NCI-H2227 (cell line): Measurements from ENCODE around the gene CD247.
"Not testable (repeated sequence)": the region's sequence is repeated elsewhere in the genome, so short reads cannot be mapped to it uniquely, and the experiment has no call there.

ENCODE experiments used
- DNase-seq: peaks from one replicate; lab custom pipeline; 2025; ENCODE audit not compliant: unreplicated experiment; lab: John Stamatoyannopoulos, UW

CD247 gene

DNA sequence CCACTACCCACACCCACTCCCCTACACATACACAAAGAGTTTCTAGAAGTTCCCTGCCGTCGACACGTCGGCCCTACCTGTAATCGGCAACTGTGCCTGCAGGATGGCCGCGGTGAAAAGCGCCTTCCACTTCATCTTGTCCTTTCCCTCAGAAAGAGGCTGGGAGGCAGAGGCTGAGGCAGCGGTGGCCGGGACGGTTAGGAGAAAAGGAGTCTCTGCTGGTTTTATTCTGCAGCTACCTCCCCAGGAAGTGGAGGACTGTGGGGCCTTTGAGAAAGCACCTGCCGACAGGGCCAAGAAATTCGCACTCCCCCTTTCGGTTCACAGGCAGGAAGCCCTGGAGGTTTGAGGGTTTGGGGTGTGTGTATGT is at the start of gene CD247:
CD247 (minus strand) TSS at position 199 of the 370 bp plus-strand sequence; CDS start at position 135, 64 bp downstream.
- DNase-seq: no peak

DNA sequence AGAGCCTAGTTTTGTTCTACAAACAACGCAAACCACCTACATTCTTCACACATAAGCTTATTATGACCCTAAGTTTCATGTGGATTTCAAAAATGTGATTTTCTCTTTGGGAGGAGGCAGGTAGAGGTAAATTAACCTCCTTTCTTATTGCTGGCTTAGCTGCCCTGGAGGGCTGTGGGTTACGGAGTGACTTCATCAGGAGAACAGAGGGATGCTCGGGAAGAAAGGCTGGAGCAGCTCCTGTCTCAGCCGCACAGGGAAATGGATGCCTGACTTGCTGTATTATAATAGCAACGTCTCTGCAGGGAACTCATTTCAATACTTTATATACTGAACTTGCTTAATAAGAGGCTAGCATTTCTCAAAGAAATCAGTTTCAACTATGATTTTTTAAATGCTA is 49.3 kb upstream of the CD247 start:
- peak; percentile 5 for DNase-seq

DNA sequence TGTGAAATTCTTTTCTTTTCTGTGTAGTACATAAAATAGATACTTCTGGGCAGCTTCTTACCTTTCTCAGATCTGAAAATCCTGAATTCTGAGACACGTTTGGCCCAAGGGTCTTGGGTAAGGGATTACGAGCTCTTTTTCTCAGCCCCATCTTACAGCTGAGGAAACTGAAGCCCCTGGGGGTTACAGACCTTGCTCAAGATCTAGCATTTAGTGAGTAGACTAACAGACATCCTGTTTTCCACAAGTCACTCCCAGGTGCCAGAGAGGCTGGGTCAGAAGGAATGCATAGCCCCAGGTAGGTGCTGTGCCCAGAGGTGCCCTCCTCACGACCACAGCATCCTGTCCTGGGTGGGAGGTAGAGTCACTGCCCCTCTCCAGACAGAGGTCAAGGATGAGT is 48.4 kb upstream of the CD247 start:
- no peak for DNase-seq

DNA sequence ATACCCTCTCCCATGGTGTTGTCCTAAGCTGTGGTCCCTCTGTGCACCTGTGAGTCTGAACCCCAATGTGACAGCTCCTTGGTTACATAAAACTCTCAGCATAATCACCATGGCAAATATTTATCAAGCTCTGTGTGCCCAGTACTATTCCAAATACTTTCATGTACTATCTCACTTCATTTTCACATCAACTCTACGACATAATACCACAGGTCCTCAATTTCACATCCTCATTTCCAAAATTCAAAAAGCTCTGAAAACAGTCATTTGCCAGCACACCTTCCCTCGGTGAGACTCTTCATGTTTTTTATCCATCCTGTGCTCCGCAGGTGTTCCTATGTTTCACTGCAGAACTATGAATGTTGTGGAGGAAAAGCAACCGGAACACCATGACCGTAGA is 47.6 kb upstream of the CD247 start:
- DNase-seq: no peak

DNA sequence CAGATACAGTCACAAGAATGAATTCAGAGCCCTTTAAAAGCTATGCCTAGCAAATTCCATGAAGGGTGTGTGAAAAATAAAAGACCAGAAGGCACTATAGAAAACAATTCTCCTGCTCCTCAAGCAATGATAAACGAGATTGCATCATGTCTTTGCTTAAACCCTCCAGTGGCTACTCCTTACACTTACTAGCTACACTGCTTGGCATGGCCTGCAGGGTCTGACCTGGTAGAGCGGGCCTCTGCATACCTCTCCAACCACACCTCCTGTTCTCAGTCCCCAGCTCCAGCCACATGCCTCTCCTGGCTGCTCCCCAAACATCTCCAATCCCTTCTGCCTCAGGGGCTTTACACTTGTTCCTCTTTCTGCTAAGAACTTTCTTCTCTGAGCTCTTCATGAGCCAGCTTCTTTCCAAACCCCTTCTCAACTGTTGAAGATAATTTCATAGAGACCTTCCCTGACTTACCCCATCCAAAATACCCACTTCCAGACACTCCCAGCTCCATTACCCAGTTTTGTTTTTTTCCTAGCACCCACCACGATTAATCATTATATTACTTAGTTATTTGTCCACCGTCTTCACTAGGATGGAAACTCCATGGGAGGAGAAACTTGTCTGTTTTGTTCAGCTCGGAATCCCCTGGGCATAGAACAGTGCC is 46.4 kb upstream of the CD247 start:
- DNase-seq: no peak

DNA sequence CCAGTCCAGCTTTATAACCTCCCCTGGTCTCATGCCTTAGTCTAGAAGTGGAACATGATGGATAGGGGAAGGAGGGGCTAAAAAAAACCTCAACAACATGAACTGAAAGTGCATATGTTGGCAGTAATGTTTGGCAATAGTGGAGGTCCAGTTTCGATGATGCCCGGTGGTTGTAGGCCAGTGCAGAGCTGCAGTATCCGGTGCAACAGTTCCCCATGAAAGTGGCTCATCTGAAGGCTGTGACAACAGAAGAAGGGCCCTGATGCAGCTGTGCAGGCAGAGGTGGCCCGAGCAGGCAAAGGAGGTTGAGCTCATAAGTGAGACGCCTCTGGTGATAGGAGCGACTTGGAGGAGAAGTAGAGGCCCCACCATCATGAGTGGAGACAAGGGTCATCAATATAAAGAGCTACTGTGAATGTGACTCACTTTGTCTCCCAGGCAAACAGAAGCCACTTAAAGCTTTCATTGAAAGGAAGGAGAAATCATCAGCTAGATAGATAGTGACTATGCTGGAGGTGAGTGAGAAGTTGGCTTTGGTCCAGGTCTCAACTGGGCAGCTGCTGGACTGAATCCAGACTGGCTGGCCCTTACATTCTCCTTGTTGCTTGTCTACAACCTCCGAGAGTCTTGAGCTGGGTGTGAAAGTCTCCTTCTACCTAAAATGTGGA is 45.4 kb upstream of the CD247 start:
- DNase-seq: peak; percentile 62

DNA sequence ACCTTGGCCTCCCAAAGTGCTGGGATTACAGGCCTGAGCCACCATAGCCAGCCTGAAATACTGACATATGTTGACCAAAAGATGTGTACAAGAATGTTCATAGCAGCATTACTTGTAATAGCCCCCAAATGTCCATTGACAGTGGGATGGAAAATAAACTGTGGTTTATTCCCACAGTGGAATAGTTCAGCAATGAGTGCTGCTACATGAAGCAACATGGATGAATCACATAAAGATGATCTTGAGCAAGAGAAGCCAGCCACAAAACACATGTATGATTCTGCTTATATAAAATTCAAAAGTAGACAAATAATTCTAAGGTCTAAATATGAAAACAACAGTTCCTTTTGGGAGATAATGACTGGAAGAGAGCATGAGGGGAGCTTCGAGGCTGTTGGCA is 44.4 kb upstream of the CD247 start:
- no peak for DNase-seq

DNA sequence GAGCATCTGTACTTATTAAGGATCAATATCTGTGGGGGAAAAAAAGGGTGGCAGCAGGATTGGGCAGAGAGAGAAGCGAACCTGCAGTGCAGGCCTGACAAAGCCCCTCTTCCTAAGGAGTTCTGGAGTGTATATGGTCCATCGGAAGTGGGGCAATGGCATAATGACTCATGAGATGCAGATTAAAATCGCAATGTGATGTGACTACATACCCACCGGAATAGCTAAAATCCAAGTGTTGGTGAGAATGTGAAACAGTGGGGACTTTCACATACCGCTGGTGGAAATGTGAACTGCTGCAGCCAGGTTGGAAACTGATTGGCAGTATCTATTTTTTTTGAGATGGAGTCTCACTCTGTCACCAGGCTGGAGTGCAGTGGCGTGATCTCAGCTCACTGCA is 43.4 kb upstream of the CD247 start:
- DNase-seq: no peak

DNA sequence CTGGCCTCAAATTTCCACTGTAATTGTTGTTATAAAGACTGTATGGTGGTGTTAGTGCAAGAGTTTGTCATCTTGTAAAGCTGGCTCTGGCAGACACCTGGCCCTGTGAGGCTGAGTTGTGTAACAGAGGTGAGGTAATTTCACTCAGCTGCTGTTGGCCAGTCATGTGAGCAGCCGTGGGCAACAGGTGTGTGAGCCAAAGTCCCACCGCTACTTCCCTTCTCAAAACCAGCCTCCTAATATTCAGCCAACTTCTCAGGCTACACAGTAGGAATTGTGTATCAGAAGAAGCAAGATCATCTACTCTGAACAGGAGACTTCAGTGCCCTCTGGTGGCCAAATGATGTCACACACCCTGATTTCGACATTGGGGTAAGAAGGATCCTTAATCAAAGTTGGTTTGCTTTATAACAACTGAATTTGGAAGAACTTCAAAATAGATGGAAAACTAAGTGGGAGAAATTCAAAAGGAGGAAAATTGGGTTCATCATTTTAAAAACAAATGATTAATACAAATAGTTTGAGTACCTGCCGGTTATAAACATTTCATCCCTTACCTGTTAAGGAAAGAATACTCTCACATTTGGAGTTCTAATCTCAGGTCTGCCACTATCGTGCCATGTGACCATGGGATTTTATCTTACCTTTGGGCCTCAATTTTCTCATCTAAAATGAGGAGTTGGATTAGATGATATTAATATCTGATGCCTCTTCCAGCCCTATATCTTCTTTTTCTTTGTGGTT is 37.8 kb upstream of the CD247 start:
- DNase-seq: peak; percentile 82

DNA sequence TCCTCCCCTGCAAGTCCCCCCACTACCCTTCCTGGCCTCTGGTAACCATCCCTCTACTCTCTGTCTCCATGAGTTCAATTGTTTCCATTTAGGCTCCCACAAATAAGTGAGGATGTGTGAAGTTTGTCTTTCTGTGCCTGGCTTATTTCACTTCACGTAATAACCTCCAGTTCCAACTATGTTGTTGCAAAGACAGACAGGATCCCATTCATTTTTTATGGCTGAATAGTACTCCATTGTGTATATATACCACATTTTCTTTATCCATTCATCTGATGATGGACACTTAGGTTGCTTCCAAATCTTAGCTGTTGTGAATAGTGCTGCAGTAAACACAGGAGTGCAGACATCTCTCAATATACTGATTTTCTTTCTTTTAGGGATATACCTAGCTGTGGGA is 36.7 kb upstream of the CD247 start:
- not testable (repeated sequence) for DNase-seq

DNA sequence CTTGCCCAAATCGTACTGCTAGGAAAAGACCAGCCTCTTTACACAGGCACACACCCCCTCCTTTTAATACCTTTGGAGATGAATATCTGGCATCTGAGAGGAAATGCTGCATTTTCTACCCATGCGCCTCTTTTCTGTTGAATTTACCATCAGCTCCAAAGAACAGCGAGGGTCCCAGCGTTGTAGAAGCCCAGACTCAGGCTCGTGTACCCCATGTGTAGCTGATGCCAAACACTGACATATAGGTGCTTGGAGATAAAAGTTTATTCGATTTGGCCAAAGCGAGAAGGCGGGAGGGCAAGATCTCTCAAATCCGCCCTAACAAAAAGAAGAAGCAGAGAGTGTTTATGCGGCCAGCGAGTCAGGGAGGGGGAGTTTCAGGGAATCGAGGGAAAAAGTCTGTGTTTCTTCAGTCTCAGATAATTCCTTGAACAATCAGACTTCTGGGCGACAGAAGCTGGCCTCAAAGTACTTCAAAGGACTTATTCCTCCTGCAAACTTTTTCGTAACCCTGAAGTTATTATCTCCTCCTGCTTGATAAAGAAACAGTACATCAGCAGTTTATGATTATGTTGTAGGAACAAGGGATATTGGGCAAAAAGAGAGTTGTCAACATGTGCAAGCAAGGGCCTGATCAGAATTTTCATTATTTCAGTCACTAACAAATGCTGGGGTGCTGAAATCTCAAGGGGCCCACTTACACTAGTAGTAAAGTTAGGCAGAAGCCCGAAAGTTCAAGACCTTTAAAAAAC is 35.9 kb upstream of the CD247 start:
- no peak for DNase-seq

DNA sequence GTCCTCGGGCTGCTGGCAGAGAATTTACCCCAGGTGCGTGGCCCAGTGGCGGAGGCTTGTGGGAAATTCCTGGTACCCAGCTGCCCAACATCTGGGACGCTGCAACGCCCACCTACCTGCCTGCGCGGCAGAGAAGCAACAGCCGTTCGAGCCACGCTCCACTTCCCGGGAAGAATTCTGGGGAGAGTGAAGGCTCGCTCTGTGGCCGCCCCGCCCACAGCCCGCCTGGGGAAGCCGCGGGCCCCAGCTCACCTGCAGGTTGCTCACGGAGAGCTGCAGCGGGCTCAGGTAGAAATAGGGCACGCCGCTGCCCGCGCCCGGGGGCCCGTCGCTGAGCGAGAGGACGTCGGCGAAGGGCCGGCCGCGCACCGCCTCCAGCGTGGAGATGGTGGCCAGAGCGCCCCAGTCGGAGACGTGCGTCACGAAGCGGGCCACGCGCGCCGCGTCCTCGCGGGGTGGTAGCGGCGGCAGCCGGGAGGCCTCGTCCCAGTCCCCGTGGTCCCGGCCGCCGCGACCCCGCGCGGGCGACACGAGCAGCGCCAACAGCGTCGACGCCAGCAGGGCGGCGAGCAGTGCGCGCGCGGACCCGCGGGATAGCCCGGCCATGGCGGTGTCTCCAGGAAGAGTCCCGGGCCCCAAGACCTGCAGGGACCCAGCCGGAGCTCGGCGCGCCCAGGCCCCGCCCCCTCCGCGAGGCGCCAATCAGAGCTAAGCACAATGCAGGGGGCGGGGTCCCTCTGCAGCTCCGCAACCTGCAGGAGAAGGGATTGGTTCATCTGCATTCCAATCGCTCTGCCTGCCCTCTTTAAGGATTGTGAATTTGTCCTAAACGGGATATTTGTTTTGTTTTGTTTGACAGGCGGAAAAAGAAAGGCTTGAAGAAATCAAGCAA is 35.1 kb upstream of the CD247 start, which contains the start of gene CREG1:
CREG1 (minus strand) TSS at position 627 of the 892 bp plus-strand sequence.
- peak; percentile 95 for DNase-seq

DNA sequence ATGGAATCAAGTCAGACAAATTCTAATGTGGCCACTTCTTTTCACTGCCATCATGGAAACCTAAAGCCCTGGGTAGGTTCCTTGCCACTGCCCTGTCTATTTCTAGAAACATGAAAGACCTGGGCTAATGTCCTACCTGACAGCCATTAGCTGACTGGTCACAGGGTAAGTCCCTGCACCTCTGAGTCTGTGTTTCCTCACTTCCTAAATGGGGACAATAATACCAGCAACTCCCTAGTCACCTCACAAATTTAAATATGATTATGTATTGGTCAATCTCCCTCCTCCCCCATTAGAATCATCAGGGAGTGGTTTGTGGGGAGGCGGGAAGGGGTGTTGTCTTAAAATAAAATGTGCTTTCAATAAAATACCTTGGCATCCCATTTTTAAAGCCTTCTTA is 33.0 kb upstream of the CD247 start:
- no peak for DNase-seq

DNA sequence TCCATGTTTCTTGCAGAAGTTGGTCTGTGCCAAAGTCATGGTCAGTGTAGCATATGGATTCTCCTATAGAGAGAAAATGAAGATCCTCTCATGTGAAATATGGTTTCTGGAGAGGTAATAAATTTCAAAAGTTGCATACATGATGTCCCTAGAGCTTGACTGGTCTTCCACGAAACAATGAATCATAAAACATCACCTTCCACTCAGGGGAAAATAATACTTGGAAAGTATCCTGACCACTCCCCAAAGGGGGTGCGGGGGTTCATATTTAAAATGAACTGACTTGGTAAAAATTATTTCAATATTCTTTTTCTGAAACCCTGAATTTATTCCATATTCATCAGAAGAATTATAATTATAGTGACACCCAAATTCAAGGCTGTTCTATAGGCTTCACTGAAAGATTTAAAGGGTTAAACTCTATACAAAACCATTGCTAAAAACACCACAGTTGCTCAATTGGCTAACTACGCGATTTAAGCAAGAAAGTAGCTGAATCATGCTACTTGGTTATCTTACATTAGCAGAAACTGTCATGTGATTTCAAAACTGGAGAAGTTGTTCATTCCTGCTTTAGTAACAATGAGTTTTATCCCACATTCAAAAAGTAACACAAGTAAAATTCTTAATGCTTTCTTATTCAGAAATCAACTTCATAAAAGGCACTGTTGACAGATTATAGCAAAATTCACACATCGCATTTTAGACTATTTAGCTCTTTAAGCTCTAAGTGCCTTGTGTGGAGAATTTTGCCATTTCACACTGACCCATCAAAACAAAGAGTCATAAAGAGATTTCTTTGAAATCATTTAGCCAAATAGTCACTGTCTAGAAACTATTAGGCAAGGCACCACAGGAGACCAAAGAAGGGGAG is 30.0 kb upstream of the CD247 start:
- no peak for DNase-seq

DNA sequence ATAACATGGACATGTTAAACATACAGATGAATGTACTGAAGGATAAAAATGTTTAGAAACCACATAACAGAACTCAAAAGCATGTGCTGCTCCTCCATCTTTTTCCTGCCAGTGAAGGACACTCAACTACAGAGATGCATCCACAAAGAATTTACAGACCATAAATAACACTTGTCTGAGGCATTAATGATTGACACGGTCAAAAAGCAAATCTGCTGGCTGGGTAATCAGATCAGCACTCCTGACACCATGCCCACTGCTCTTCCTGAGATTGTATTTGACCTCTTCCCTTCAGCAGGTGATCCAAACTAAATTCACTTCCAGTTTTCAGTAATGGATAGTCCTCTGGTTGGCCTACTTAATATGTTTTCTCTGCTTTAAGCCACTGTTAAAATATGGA is 28.6 kb upstream of the CD247 start:
- no peak for DNase-seq

DNA sequence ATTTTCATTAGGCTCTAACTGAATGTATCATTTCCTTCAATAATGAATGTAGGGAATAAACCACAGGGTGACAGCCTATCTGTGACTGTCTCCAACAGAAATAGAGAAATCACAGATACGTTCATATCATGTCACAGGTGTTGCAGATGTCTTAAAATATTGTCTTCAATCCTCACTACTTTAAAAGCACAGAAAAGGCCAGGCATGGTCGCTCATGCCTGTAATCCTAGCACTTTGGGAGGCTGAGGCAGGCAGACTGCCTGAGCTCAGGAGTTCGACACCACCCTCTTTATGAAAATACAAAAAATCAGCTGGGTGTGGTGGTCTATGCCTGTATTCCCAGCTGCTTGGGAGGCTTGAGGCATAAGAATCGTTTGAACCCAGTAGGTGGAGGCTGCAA is 27.0 kb upstream of the CD247 start:
- DNase-seq: no peak

DNA sequence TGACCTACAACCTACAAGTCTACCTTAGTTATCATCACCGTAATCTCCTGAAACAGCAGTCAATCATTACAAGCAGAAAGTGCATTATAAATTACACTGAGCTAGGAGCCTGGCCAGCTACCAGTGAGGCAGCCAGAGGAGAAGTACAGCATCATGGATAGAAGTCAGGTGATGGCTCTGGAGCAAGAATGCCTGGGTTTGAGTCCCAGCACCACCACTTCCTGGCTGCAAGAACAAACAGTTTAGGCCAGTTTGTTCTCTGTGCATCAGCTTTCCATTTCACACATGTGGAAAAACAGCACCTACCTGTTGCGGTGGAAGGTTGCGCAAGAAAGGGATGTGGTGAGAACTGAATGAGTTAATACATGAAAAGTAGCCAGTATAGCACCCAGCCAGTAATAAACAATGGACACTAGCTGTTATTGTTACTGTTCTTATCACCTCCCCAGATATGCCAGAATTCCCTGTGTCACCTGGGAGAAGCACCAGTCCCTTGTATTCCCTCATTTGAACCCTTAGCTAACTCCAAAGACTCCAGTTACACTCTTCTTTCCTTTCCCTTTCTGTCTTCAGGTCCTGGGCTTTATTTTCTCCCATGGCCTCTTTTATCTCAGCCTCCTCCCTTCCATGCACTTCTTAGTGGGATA is 26.2 kb upstream of the CD247 start:
- DNase-seq: no peak

DNA sequence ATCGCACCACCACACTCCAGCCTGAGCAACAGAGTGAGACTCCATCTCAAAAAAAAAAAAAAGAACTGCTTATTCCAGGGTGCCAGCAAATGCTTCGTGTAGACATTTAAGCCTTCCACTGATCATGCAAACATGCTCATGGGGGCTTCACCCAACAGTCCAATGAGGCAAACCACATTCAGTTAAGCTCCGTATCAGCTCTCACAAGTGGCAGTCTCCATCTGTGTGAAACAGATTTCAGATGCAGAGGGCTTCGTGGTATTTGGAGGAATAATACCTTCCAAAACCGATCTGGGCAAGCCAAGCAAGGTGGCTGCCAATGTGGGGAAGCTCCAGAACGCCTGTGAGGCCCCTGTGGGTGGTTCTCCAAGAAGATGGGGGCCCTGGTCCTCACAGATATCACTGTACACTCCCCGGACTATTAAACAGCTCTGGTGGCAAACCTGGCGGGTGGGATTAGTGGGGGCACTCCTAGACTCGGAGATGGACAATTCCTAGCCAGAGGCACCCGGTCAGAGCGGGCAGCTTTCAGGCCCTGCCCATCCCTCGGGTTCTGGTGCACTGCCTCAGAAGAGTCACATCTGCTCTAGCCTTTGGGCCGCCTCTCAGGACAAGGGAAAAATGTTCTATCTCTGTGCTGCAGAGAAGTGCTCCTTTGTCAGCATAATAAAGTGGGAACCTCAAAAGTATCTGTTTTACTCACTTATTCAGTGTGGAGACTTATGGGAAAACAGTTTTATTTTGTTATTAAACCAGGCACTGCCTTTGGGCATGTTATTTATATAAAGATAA is 25.1 kb upstream of the CD247 start:
- no peak for DNase-seq
